HG03108 (cell line): Measurements from ENCODE around the gene MID1.
"Not testable (repeated sequence)": the region's sequence is repeated elsewhere in the genome, so short reads cannot be mapped to it uniquely, and the experiment has no call there.

Experiments used
- ATAC-seq: cut with Tn5 transposase; IDR thresholded peaks from one replicate; pipeline ENCODE4 v1.9.1; 2021; ENCODE audit warnings: moderate library complexity; ENCODE audit not compliant: unreplicated experiment

MID1 gene

GRCh38 chrX:10617186-10617998 is 3.0 kb downstream of the MID1 start:
- ATAC-seq: no peak

GRCh38 chrX:10615931-10616774 is 4.2 kb downstream of the MID1 start:
- ATAC-seq: no peak

GRCh38 chrX:10612215-10612614 is 8.2 kb downstream of the MID1 start:
- no peak for ATAC-seq

GRCh38 chrX:10611441-10612090 is 8.8 kb downstream of the MID1 start:
- ATAC-seq: no peak

- no peak for ATAC-seq
These were observed 12.3 kb downstream of the MID1 start for GRCh38 chrX:10608099-10608498.

GRCh38 chrX:10607233-10607632 is 13.2 kb downstream of the MID1 start:
- no peak for ATAC-seq

GRCh38 chrX:10603612-10604011 is 16.8 kb downstream of the MID1 start:
- no peak for ATAC-seq

- ATAC-seq: no peak
These were observed 17.7 kb downstream of the MID1 start for GRCh38 chrX:10602646-10603045.

- no peak for ATAC-seq
These were observed 19.9 kb downstream of the MID1 start for GRCh38 chrX:10600479-10600878.

GRCh38 chrX:10598540-10598939 is 21.8 kb downstream of the MID1 start:
- ATAC-seq: no peak

GRCh38 chrX:10597871-10598270 is 22.5 kb downstream of the MID1 start:
- no peak for ATAC-seq

- no peak for ATAC-seq
These were observed 28.7 kb downstream of the MID1 start for GRCh38 chrX:10591363-10592335.

GRCh38 chrX:10589787-10590186 is 30.6 kb downstream of the MID1 start:
- not testable (repeated sequence) for ATAC-seq

- no peak for ATAC-seq
These were observed 31.3 kb downstream of the MID1 start for GRCh38 chrX:10589098-10589497.

GRCh38 chrX:10584882-10585281 is 35.5 kb downstream of the MID1 start:
- ATAC-seq: not testable (repeated sequence)

GRCh38 chrX:10582945-10583344 is 37.4 kb downstream of the MID1 start:
- ATAC-seq: no peak

- no peak for ATAC-seq
These were observed 38.1 kb downstream of the MID1 start for GRCh38 chrX:10582215-10582733.

GRCh38 chrX:10579112-10580011 is 41.0 kb downstream of the MID1 start:
- ATAC-seq: no peak

GRCh38 chrX:10578527-10578926 is 41.9 kb downstream of the MID1 start:
- ATAC-seq: no peak
